RKO (cell line): ENCODE measurements around the gene FAM124A.

ENCODE experiments used
- DNase-seq: peaks from one replicate; pipeline ENCODE4 v3.0.0-alpha.2; 2016; ENCODE audit warnings: low spot score

FAM124A gene

DNA sequence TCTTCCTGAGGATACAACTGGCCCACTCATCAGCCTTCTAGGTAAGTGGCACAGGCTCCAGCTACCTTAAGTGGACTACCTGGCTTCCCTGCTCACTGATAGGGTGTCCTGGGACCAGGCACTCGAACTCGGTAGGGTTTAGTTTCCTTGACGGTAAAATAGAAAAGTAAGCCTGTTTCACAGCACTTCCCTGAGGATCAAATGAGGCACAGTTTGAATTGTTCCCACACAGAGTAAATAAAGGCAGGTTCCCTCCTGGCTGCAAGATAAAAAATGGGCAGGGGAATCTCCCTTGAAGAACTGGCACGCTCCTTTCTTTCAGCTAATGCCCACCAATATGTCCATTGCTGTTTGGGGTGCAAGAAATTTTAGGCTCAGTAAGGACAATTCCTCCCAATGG, 1.1 kb upstream of the FAM124A start:
- no peak for DNase-seq

DNA sequence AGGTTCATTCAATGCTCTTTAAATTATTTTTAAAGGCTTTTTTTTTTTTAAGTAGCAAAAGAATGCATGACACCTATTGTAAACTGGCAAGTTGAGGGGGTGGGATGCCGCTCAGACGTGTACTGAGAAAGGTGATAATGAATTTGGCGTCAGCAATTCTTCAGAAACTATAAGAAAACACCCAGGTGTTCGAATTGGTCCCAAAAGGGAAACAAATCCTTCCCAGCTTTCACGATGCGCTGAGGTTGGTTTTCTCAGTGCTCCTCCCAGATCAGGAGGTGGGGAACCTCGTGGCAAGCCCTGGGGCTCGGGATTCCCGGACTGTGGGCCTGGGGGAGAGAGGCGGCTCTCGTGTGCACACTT, 543 bp upstream of the FAM124A start:
- no peak for DNase-seq

DNA sequence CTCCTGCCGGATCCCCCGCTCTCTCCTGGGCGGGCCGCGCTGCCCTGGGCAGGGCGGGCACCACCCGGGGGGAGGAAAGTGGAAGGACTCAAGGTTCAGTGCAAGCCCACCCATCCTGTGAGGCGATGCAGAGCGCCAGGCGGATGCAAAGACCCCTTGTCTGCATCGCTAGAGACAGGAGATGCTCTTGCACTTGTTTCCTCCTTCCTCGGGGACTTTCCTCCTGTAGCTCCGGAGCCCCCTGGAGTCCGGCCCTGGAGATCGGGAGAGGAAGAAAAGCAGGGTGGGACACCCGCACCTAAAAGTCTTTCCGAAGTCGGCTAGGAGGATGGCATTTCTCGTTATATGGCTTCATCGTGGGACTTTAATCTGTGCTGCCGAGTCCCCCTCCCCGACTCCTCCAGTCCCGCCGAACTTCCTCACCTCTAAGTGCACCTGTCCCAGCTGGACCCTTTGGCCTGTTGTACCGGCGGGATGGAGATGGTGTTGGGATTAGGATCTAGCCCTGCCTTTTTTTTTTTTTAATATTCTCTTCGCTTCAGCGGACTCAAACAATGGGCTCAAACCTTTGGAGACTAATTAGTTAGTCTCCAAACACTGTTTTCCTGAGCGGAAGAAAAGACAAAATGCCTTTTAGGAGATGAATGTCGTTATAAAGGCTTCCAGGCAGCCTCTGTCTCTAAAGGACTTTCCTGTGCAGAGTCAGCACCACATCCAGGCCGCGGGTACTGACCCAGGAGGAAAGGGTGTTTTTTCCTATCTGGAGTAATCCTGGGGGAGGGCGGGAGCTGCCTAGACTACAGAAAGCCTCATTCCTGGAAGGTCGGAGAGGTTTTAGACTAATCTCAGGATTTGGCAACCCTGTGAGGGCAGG, 725 bp downstream of the FAM124A start:
- DNase-seq, result no peak

DNA sequence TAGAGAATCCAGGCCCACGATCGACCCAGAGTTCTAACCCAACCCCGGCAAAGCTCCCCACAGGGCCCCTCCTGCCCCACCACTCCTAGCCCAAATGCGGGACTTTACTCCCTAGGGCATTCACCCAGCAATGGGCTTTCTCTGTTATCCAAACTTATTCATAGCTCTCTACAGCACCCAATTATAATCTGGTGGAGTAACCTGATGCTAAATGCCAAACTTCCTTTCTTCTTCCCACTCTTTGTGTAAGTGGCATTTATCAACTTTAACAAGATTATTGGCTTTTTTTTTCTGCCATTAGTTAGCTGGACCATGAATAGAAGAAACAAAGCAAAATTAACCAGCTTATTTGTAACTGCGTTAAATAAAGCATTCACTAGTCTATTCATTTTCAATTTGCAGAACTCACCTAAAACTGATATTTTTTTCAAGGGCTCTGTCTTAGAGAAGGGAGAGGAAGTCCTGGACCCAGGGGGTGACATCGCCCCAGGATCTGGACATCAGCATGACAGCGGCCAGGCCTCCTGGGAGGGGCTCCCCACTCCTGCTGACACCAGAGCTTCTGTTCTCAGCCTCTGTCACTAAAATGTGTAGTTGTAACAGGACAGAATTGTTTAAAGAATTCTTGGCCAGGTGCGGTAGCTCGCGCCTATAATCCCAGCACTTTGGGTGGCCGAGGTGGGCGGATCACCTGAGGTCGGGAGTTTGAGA, 1.5 kb downstream of the FAM124A start:
- no peak for DNase-seq

DNA sequence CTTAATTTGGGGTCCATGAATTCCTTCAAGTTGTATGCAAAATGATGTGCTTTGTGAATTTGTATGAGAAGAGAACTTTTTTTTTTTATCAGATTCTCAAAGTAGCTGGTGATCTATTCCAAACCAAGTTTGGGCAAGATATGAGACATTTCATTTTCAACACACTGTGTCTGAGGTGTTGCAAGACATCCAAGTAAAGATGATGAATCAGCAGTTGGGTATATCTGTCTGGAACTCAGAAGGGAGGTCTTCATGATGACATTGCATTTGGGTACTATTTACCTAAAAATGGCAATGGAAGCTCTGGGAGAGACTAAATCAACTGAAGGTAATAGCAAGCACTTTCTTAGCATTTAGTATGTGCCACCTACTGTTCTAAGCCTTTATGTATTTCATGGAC, 2.8 kb downstream of the FAM124A start:
- DNase-seq, result no peak

DNA sequence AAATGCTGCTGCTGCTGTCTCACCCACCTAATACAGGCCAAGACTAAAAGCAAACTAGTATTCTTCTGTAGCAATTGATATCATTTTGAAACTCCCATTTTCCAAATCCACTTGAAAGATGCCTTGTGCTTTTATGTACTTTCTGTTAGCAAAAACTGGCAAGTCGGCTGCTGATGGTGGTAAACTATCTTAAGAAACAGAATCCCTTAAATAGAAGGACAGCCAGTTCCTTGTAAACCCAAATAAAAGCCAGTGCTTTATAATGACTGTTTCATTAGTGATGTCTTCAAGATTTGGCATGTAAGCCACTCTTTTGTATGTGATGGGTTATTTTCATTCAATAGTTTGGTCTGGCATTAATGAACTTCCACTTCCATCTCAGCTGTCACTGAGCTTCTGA, 5.2 kb downstream of the FAM124A start:
- no peak for DNase-seq

DNA sequence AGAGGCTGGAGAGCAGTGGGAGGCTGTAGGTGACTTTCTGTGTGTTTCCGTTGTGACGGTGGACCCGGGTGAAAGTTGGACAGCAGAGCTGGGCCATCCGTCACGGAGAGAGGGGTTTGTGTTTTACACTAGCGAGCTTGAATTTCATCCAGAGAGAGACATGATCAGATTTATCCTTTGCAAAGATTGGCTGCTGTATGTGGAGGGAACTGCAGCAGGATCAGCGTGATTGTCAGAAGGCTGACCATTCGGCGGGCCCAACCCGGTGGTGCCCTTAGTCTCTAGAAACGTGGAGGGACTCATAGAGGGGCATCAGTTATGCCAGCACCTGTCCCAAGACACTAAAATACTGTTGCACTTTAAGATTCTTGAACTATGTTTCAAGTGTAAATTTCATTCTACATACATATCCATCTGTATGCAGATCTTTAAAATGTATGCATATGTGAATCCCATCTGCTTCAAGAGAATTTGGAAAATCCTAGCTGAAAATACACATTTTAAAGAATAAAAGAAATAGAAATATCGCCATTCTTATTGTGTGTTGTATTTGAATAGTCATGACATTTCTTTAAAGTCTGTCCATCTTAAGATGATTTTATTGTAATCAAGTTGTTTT, 7.0 kb downstream of the FAM124A start:
- no peak for DNase-seq

DNA sequence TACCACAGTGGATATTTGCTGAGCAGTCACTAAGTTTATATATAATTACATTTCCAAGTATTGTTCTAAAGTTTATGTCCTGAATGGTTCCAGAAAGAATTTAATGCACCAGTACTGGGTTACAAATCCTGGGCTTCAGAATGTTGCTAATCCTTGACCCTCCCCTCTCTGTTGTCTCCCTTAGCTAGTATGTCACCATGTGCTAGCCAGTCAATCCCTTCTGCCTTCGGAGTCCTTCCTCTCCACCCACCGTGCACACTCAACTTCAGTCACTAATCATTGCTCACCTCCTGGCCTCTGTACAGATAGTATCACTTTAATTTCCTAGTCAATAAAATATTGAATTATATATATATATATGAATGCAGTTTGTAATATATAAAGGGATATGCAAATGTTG, 7.5 kb downstream of the FAM124A start:
- no peak for DNase-seq

DNA sequence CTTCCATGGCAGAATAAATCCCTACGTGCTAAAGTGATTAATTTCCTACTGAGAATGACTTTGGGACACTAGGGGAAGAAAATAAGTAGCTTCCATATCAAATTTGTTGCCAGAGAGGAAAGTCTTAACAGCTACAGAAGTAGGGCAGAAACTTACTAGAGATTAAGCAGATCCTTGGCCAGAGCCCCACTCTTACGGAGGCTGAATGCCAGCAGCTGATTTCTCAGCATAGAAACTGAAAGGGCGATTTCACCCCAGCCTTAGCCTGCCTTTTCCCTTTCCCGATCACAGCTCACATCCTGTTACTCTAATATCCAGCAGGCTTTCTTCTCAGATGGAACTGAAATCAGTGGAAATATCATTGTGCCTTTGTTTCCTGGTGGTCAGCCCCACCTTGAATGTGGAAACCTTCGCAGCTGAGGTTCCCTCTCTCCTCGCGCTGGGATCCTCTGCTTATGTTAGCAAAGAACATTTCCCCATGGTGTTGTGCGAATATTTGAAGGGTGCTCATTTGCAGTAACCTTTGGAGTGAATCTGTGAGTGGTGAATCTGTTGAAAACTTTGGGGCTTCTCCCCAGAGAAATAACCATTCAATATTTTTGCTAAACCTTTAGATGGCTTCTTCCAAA, 8.4 kb downstream of the FAM124A start:
- DNase-seq, result no peak

DNA sequence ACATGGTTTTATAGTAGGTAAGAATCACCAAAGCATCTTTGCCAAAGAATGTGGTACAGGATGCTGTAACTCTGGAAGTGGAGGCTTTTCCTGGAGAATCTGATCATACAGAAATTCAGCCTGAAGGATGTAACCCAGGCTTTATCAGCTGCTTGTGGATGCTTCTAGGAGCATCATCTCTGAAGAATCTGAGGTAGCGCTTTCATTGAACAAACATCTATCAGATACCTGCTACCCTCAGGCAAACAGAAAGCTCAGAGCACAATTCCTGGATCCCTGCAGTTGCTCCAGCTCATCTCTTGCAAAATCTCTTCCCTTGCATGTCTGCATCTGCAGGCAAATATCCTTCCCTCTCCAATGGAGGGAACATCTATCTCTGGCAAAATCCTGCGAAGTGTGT, 9.3 kb downstream of the FAM124A start:
- DNase-seq, result no peak

DNA sequence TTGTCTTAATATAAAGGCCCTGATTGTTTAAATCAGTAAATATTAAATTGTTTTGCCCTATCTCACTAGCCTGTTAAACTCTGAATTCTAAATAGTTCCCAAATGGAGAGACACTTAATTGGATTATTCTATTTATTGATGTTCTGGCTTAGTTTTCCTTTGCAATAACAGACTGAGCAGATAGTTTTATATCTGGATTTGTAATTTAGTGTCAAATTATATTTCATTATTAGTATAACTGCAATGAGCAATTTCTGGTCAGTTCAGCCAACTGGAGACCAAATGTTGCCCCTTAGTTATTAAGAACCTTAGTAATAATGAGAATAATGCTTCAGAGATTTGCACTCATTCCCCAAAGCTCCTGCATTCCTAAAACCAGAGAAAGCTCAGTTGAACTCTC, 10.1 kb downstream of the FAM124A start:
- no peak for DNase-seq

DNA sequence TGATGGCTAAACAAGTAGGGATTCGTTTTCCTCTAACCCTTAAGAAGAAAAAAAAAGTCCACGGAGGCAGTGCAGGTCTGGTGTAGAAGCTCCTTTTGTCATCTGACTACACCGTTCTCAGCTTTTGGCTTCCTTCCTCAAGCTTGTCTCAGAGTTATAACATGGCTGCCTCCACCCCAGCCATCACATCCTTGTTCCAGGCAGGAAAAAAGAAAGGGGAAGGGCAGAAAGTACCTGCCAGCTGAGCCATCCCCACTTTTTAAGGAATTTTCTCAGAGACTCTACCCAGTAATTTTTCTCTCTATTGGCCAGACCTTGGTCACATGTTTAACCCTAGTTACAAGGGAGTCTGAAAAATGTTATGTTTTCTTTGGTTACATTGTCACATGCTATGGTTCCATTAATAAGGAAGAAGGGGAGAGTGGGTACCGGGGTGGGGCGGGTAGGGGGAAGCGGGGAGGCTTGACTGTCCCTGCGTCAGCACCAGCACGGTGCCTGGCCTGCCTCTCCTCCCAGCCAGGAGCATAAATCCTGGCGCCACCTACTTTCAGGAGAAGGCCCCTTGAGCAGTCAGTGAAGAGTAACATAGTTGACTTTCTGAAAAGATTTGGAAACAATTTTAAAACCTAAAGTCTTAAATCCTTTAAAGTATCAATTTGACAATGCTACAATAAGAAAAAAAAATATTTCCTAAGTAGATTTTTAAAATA, 11.1 kb downstream of the FAM124A start:
- DNase-seq, result no peak

DNA sequence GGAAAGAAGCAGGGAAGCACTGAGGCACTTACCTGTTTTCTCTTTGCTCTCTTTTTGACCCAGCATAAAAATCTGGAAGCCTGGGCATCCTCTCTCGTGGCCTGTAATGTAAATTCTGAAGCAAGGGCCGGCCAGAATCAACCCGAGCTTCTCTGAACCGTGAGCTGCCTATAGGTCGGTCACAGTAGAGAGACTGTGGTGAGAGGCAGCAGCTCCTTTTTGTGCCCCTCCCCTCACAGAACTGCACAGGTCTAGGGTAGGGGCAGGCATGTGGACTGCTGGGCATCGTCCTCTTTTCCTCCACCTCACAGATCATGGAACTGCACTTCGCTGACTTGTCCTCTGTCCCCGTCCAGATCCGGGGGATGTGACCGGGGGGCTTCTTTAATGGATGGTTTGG, 12.5 kb downstream of the FAM124A start:
- no peak for DNase-seq

DNA sequence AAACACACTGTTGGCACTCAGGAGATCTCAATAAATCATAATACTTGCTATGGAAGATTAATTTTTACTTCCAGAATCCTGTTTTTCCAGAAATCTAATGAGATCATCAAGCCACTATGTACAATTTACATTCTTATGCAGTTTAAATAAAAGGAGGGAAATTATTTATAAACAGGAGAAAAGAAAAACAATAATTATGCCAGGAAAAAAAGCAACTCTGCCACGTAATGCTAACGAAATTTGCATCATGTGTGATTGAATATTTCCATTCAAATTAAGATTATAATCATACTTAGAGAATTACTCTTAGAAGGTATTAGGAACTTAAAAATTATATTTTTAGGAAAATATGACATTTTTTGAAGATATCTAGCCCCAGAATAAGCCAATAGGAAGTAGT, 13.0 kb downstream of the FAM124A start:
- no peak for DNase-seq

DNA sequence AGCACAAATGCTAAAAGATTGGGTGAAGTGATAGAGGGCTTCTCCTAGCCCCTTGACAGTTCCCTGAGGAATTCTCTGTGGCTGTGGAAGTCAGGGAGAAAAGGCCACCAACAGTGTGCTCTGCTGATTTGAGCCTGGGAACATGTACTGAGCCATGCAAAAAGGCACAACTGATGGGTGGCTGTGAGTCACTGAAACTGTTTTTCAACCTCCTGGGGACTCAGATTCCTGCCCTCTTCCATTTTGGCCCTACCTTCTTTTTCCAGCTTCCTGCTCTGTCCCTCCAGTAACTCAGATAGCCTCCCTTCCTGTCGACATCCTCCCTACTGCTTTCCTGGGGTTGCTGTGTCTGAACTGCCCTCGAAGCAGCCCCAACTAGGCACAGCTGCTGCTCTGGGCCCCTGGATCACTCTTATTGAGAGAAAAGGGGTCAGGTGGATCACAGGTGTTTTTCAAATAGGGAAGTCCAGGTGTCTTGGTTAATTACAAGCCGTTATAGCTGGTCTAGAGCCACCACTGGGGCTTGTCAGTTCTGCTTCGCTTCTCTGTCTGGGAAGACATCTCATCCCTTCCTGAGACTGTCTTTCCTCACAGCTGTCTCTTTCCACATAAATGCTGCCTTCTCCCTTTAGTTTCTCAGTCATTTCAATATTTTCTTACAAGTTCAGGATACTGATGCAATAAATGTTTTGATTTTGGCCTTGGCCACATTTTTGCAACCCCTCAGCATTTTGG, 13.7 kb downstream of the FAM124A start:
- DNase-seq, result no peak

DNA sequence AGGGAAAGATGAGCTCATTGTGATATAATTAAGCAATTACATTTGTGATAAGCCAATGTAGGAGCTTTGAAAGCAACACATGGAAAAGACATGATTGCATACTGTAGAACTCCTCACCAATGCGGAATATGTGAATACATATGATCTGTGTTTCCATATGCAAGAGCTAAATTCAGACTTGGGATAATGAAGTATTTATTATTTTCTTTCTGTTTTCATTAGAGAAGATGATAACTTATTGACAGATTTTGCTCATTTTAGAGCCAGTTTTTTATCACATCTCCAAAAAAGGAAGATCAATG, 14.2 kb downstream of the FAM124A start:
- DNase-seq, result no peak

DNA sequence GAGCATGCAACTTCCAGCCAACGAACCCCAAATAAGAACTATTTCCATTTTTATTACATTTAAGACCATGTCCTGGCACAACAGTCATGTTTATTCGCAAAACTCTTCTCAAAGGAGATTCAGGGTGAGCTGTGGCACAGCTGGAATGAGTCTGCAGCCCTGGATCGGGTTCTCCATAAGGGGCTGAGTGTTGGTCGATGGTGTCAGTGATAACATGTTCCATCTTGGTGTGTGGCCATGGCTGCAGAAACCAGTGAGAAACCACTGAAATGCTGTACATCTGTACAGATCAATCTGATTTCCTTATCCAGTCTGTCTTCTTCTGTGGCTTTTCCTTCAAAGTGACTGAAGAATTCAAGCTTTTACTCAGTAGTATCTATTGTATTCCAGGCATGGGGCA, 15.2 kb downstream of the FAM124A start:
- no peak for DNase-seq

DNA sequence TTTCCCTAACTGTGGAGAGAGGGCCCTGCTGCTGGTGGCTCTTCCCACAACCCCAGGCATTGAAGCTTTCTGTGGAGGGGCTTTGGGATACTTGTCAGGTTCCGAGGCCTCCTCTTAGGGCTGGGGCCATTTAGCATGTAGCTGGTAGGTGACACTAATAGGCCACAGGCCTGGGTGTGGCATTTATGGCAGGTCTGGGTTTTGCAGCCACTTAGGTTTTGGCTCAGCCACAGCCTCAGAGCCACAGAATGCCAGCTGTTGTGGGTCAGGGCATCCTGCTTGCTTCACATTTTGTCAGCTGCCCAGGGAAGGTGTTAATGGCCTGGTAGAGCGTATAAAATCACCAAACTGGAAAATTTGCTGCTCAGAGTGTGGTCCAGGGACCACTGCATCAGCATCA, 15.7 kb downstream of the FAM124A start:
- no peak for DNase-seq

DNA sequence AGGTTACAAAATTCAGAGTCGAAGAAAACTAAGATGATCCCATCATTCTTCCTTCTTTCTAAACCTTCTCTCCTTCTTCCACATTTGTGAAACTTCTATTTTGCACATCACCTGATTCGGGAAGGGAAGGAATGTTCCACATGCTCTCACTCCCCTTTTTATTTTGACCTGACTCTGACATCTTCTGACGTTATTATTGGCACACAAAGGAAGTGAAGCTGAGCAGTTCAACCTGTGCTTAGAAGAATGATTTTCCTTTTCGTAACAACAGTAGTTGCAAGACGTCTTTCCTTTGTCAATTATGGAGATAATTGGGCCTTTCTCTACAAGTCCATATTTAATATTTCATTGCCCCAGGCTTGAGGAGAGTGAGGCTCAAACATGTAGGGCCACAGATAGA, 18.0 kb downstream of the FAM124A start:
- no peak for DNase-seq

DNA sequence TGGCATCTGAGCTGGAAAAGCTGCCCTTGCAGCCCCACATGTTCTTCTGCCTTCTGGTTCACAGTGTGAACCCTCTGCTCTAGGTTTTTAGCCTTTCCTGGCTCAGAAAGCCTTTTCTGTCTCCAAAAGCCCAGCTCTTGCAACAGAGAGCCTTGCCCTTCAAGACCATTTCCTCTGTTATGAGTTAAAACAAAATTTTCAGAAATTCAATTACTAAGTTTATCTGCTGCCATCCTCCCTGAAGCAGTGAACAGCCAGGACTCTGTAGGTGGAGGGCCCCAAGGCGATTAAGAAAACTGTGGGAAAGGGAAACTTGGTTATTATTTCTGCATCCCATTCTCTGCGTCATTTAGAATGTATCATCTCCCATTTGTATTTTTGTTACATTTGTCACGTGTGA, 18.8 kb downstream of the FAM124A start:
- DNase-seq, result no peak

DNA sequence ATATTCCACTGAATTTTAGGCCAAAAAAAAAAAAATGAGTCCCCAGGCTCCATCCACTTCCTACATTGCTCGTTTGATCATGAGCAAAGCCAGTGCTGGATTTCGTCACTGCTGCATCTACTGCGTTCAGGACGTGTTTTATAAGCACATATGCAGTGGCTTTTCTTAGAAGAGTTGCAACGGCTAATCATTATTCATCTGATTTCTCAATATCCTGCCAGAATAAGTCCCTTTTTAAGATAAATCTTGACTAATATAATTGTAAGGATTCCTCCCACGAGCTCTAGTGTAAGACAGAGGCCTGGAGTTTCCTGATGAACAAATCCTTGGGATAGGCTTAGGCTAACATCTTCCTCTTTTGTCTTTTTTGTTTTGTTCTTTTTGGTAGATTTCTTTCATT, 19.5 kb downstream of the FAM124A start:
- DNase-seq, result no peak

DNA sequence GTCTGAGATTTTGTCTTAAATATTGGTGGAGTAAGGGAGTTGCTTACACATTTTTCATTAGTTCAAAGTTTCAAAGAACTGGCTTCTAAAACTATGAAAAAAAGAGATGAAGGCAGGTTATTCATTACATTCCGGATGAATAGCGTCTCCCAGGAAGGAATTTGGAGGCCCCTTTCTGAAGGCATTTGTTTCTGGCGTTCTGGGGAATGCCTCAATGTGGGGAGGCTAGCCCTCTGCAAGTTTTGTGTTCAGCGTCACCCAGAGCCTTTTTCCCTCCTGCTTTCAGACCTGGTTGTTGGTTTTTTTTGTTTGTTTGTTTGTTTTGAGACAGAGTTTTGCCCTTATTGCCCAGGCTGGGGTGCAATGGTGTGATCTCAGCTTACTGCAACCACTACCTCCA, 21.0 kb downstream of the FAM124A start:
- no peak for DNase-seq
